ENCODE data around the gene BCCIP.

BCCIP gene

DNA sequence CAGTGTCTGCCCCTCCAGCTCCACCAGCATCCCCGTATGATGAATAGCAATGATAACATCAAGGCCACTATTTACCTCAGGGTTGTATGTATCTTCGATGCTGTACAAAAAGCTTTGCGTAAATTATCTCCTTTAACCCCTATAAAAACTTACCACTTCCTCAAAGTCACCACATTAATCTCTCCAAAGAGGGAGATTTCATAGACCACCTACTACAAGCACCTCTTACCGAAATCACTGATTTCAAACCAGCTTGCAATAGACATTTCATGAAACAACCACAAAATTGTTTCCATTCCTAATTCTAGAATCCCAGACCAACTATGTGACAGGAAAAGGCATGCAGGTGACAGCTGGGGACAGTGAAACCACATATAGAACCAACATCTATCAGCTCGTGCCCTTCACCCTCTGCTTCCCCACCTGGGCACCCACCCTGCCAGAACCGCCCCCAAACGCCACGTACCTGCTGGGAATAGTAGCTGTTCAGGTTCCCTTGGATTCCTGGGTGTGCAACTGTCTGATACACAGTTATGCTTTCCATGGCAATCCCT lies 27.6 kb upstream of the BCCIP start:
- peaks cover 8% of the 10 kb centered on the region for H3K4me1 Mint-ChIP-seq
- peaks cover 3% of the 10 kb centered on the region for H3K27me3 Mint-ChIP-seq (ENCODE audit: low read depth, poor library complexity)
- H3K27ac Mint-ChIP-seq = no peak overlapping the region
- H3K36me3 Mint-ChIP-seq (ENCODE audit: low read depth) = peaks cover 34% of the 10 kb centered on the region
- no peak for TF ChIP-seq CTCF (IDR thresholded peaks at IDR 0.05)
- no peaks in the 10 kb centered on the region for H3K9me3 Mint-ChIP-seq
- no peak overlapping the region for H3K4me3 Mint-ChIP-seq
- no peak for DNase-seq

GRCh38 chr10:125797424-125797823 lies 25.9 kb upstream of the BCCIP start:
- peaks cover 3% of the 10 kb centered on the region for H3K27me3 Mint-ChIP-seq (ENCODE audit: low read depth, poor library complexity)
- peaks cover 29% of the 10 kb centered on the region for H3K36me3 Mint-ChIP-seq (ENCODE audit: low read depth)
- peaks cover 6% of the 10 kb centered on the region for H3K4me1 Mint-ChIP-seq
- H3K4me3 Mint-ChIP-seq = no peak overlapping the region
- no peak for DNase-seq
- no peak overlapping the region for H3K27ac Mint-ChIP-seq
- no peak for TF ChIP-seq CTCF (IDR thresholded peaks at IDR 0.05)
- no peaks in the 10 kb centered on the region for H3K9me3 Mint-ChIP-seq

DNA sequence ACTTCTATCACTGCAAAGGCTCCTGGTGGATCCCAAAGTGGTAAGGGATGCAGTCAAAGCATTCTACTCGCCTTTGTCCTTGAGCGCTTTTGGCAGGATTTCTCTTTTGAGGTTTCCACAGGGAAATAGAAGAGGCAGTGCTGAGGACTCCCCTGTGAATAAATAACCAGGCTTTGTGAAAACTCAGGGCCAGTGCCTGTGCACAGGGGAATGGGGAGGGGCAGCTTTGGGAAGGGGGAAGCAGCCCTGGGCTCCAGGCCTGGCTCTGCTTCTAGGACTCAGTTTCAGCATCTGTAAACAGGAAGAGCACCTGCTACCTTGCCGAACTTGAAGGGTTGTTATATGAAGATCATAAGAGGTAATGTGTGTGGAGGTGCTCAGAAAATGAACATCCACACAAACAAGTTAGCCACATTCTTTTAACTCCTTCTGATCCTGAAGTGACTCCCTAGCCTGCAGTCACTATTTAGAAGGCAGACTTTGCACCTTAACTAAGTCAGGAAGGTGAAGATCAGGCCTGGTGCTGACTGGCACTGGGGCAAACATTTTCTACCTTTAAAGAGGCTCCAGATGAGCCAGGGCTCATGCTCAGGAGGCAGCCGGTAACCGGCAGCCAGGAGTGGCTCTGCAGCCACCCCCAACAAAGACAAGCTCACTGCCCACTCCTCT lies 25.2 kb upstream of the BCCIP start:
- H3K27ac Mint-ChIP-seq = no peak overlapping the region
- no peaks in the 10 kb centered on the region for H3K9me3 Mint-ChIP-seq
- no peak for TF ChIP-seq CTCF (IDR thresholded peaks at IDR 0.05)
- peaks cover 29% of the 10 kb centered on the region for H3K36me3 Mint-ChIP-seq (ENCODE audit: low read depth)
- no peak for DNase-seq
- no peak overlapping the region for H3K4me3 Mint-ChIP-seq
- H3K27me3 Mint-ChIP-seq (ENCODE audit: low read depth, poor library complexity) = peaks cover 3% of the 10 kb centered on the region
- H3K4me1 Mint-ChIP-seq = no peaks in the 10 kb centered on the region

GRCh38 chr10:125799451-125800182 lies 23.7 kb upstream of the BCCIP start:
- TF ChIP-seq CTCF (IDR thresholded peaks at IDR 0.05) = no peak
- H3K4me1 Mint-ChIP-seq = no peaks in the 10 kb centered on the region
- no peak for DNase-seq
- H3K36me3 Mint-ChIP-seq (ENCODE audit: low read depth) = peaks cover 27% of the 10 kb centered on the region
- H3K27me3 Mint-ChIP-seq (ENCODE audit: low read depth, poor library complexity) = no peaks in the 10 kb centered on the region
- H3K9me3 Mint-ChIP-seq = no peaks in the 10 kb centered on the region
- no peak overlapping the region for H3K4me3 Mint-ChIP-seq
- no peak overlapping the region for H3K27ac Mint-ChIP-seq

GRCh38 chr10:125801574-125801973 lies 21.8 kb upstream of the BCCIP start:
- Mint-ChIP-seq H3K27me3 (ENCODE audit: low read depth, poor library complexity) (no peaks in the 10 kb centered on the region), H3K4me1 (peaks cover 5% of the 10 kb centered on the region), H3K27ac (no peak overlapping the region), H3K9me3 (no peaks in the 10 kb centered on the region), H3K4me3 (no peak overlapping the region), H3K36me3 (ENCODE audit: low read depth) (peaks cover 36% of the 10 kb centered on the region)
- no peak for DNase-seq
- no peak for TF ChIP-seq CTCF (IDR thresholded peaks at IDR 0.05)

Data from nephron progenitor cell (in vitro differentiated cells).